MM.1S (cell line): ENCODE data around the gene GALNT5.

Source experiments
- DNase-seq: peaks from one replicate; pipeline ENCODE4 v3.0.0-alpha.2; 2015
- H2AFZ ChIP-seq: fragments of 300-600 bp; sonication (generic); 2 replicates; pipeline ENCODE4 v1.6.0; 2016; ENCODE audit warnings: antibody characterized with exemption, low read length
- H3F3A ChIP-seq: fragments of 300-600 bp; sonication (generic); 2 replicates; pipeline ENCODE4 v1.6.1; 2016; ENCODE audit warnings: mild to moderate bottlenecking, antibody characterized with exemption, low read length, moderate library complexity, mixed read lengths; ENCODE audit not compliant: insufficient read depth
- H3K27ac ChIP-seq: fragments of 300-600 bp; sonication (generic); 2 replicates; pipeline ENCODE4 v1.5.1; 2016; ENCODE audit warnings: mild to moderate bottlenecking, low read length
- H3K27me3 ChIP-seq: fragments of 300-600 bp; sonication (generic); replicated peaks from 2 replicates; pipeline ENCODE4 v1.6.0; 2016; ENCODE audit warnings: low read length; ENCODE audit not compliant: insufficient read depth
- H3K36me3 ChIP-seq: fragments of 300-600 bp; sonication (generic); replicated peaks from 2 replicates; pipeline ENCODE4 v1.6.1; 2016; ENCODE audit warnings: mild to moderate bottlenecking, low read length, mixed read lengths; ENCODE audit not compliant: insufficient read depth
- H3K4me1 ChIP-seq: fragments of 300-600 bp; sonication (generic); 2 replicates; pipeline ENCODE4 v1.6.1; 2016; ENCODE audit warnings: low read length, mixed read lengths
- H3K4me2 ChIP-seq: fragments of 300-600 bp; sonication (generic); 2 replicates; pipeline ENCODE4 v1.6.0; 2016; ENCODE audit warnings: low read depth, low read length
- H3K4me3 ChIP-seq: fragments of 300-600 bp; sonication (generic); 2 replicates; pipeline ENCODE4 v1.5.1; 2016; ENCODE audit warnings: low read length, mixed read lengths
- H3K79me2 ChIP-seq: fragments of 300-600 bp; sonication (generic); 2 replicates; pipeline ENCODE4 v1.6.1; 2016; ENCODE audit warnings: mixed run types, low read length, mixed read lengths
- H3K9ac ChIP-seq: fragments of 300-600 bp; sonication (generic); 2 replicates; pipeline ENCODE4 v1.6.1; 2016; ENCODE audit warnings: low read length, mixed read lengths
- H3K9me2 ChIP-seq: fragments of 300-600 bp; sonication (generic); replicated peaks from 2 replicates; pipeline ENCODE4 v1.6.1; 2016; ENCODE audit warnings: mild to moderate bottlenecking, low read length, mixed read lengths; ENCODE audit not compliant: insufficient read depth
- H3K9me3 ChIP-seq: fragments of 300-600 bp; sonication (generic); replicated peaks from 2 replicates; pipeline ENCODE4 v1.6.1; 2016; ENCODE audit warnings: mild to moderate bottlenecking, low read length, mixed read lengths; ENCODE audit not compliant: insufficient read depth
- H4K20me1 ChIP-seq: fragments of 300-600 bp; sonication (generic); 2 replicates; pipeline ENCODE4 v1.6.1; 2016; ENCODE audit warnings: mild to moderate bottlenecking, low read length, moderate library complexity, mixed read lengths; ENCODE audit not compliant: insufficient read depth
- CTCF ChIP-seq: fragments of 300-600 bp; sonication (generic); IDR thresholded peaks from 2 replicates; pipeline ENCODE4 v1.5.1; 2016; ENCODE audit warnings: antibody characterized with exemption, low read length, mixed read lengths
- EZH2 ChIP-seq: fragments of 300-600 bp; sonication (generic); optimal IDR thresholded peaks from 2 replicates; pipeline ENCODE3; 2017; ENCODE audit warnings: low read depth, mild to moderate bottlenecking, antibody characterized with exemption, low read length, mixed read lengths
- EZH2phosphoT487 ChIP-seq: fragments of 300-600 bp; sonication (generic); IDR thresholded peaks from 2 replicates; pipeline ENCODE4 v1.6.1; 2018; ENCODE audit warnings: antibody characterized with exemption, low read length

The GALNT5 gene

GRCh38 chr2:157251932-157252331, 5.6 kb upstream of the GALNT5 start:
- H3K27ac ChIP-seq = no peak overlapping the region
- no peak for DNase-seq
- H4K20me1 ChIP-seq = no peaks in the 10 kb centered on the region
- H3K27me3 ChIP-seq = no peaks in the 10 kb centered on the region
- H3K4me2 ChIP-seq = no peak overlapping the region
- no peak overlapping the region for H2AFZ ChIP-seq
- no peaks in the 10 kb centered on the region for H3K36me3 ChIP-seq
- H3K9ac ChIP-seq = no peak overlapping the region
- no peak overlapping the region for H3K4me3 ChIP-seq
- H3K9me2 ChIP-seq = no peaks in the 10 kb centered on the region; the same call in 1 of the 2 replicates
- H3K9me3 ChIP-seq = no peaks in the 10 kb centered on the region
- TF ChIP-seq EZH2 (no peak), CTCF (no peak), EZH2phosphoT487 (no peak)
- H3F3A ChIP-seq = peaks cover 3% of the 10 kb centered on the region
- no peaks in the 10 kb centered on the region for H3K79me2 ChIP-seq
- H3K4me1 ChIP-seq = peaks cover 11% of the 10 kb centered on the region

- Histone ChIP-seq H3K36me3 (no peaks in the 10 kb centered on the region), H3K4me1 (peaks cover 17% of the 10 kb centered on the region), H3F3A (peaks cover 5% of the 10 kb centered on the region), H3K9me2 (no peaks in the 10 kb centered on the region; the same call in 1 of the 2 replicates), H3K9ac (no peak overlapping the region), H3K4me2 (no peak overlapping the region), H4K20me1 (no peaks in the 10 kb centered on the region), H3K4me3 (no peak overlapping the region), H3K27ac (no peak overlapping the region), H3K9me3 (no peaks in the 10 kb centered on the region), H3K79me2 (no peaks in the 10 kb centered on the region), H2AFZ (no peak overlapping the region), H3K27me3 (no peaks in the 10 kb centered on the region)
- no peak for DNase-seq
- TF ChIP-seq EZH2 (no peak), CTCF (no peak), EZH2phosphoT487 (no peak)
These were observed 5.0 kb upstream of the GALNT5 start for GRCh38 chr2:157252529-157252928.

GRCh38 chr2:157254041-157254440, 3.5 kb upstream of the GALNT5 start:
- Histone ChIP-seq H3K27ac (no peak overlapping the region), H3K9ac (no peak overlapping the region), H3K36me3 (no peaks in the 10 kb centered on the region), H3K9me2 (no peaks in the 10 kb centered on the region; the same call in 1 of the 2 replicates), H3K4me1 (peaks cover 22% of the 10 kb centered on the region), H2AFZ (no peak overlapping the region), H3K79me2 (no peaks in the 10 kb centered on the region), H3F3A (peaks cover 5% of the 10 kb centered on the region), H3K27me3 (no peaks in the 10 kb centered on the region), H4K20me1 (no peaks in the 10 kb centered on the region), H3K9me3 (no peaks in the 10 kb centered on the region), H3K4me2 (no peak overlapping the region), H3K4me3 (no peak overlapping the region)
- TF ChIP-seq EZH2 (no peak), EZH2phosphoT487 (no peak), CTCF (no peak)
- DNase-seq = no peak
